Erythroblast (primary cell): ENCODE data around the gene ZNF160.
A peak's percentile ranks its signal among the peaks of the same experiment; 100 is the strongest.
"Not testable (repeated sequence)": the region's sequence is repeated elsewhere in the genome, so short reads cannot be mapped to it uniquely, and the experiment has no call there.

Source experiments
- DNase-seq, 2 experiments: peaks; one replicate each; lab custom pipeline; 2025; lab: John Stamatoyannopoulos, UW
- GATA1 ChIP-seq: IDR thresholded peaks from 2 replicates; pipeline ENCODE4 v1.6.1; 2011; ENCODE audit warnings: low read depth, mild to moderate bottlenecking, control low read depth, low read length, moderate library complexity
- POLR2A ChIP-seq: IDR thresholded peaks from 2 replicates; pipeline ENCODE4 v1.6.1; 2011; ENCODE audit warnings: mild to moderate bottlenecking, low read length

Gene ZNF160

GRCh38 chr19:53101518-53101917 is 1.7 kb downstream of the ZNF160 start:
- DNase-seq, result peak in 1 of 2 experiments; percentile 11
- TF ChIP-seq POLR2A (no peak), GATA1 (no peak)

GRCh38 chr19:53098570-53098969 is 4.7 kb downstream of the ZNF160 start:
- not testable (repeated sequence) for DNase-seq

- not testable (repeated sequence) for DNase-seq
These were observed 6.1 kb downstream of the ZNF160 start for GRCh38 chr19:53096982-53097690.

- not testable (repeated sequence) for DNase-seq
These were observed 6.6 kb downstream of the ZNF160 start for GRCh38 chr19:53096579-53096978.

- TF ChIP-seq POLR2A (no peak), GATA1 (no peak)
- DNase-seq, result no peak
These were observed 8.3 kb downstream of the ZNF160 start for GRCh38 chr19:53094754-53095575.

- no peak for TF ChIP-seq GATA1
- no peak for TF ChIP-seq POLR2A
These were observed 10.5 kb downstream of the ZNF160 start for GRCh38 chr19:53092723-53093122.

GRCh38 chr19:53091413-53092254 is 11.6 kb downstream of the ZNF160 start:
- DNase-seq, result no peak
- TF ChIP-seq POLR2A, result no peak
- TF ChIP-seq GATA1, result no peak

More at GRCh38 chr19:53092723-53093122, 10.5 kb downstream of the ZNF160 start:
- no peak for DNase-seq

GRCh38 chr19:53088091-53088490 is 15.1 kb downstream of the ZNF160 start:
- TF ChIP-seq POLR2A (no peak), GATA1 (no peak)

GRCh38 chr19:53086949-53087348 is 16.3 kb downstream of the ZNF160 start:
- no peak for TF ChIP-seq POLR2A
- no peak for TF ChIP-seq GATA1
- no peak for DNase-seq

More at GRCh38 chr19:53088091-53088490, 15.1 kb downstream of the ZNF160 start:
- DNase-seq, result no peak

GRCh38 chr19:53085496-53085895 is 17.7 kb downstream of the ZNF160 start:
- no peak for TF ChIP-seq POLR2A
- no peak for TF ChIP-seq GATA1
- DNase-seq, result no peak

GRCh38 chr19:53082929-53083328 is 20.3 kb downstream of the ZNF160 start:
- no peak for TF ChIP-seq GATA1
- TF ChIP-seq POLR2A, result no peak
- DNase-seq, result no peak

GRCh38 chr19:53079313-53079924 is 23.8 kb downstream of the ZNF160 start:
- no peak for DNase-seq
- TF ChIP-seq GATA1, result no peak
- no peak for TF ChIP-seq POLR2A

- no peak for DNase-seq
- TF ChIP-seq POLR2A (no peak), GATA1 (no peak)
These were observed 24.6 kb downstream of the ZNF160 start for GRCh38 chr19:53078668-53079067.

GRCh38 chr19:53076984-53077383 is 26.2 kb downstream of the ZNF160 start:
- peak; percentile 43 to 54 for DNase-seq
- no peak for TF ChIP-seq POLR2A
- TF ChIP-seq GATA1, result no peak
